OCI-LY3 (cell line): ENCODE measurements around the gene SPOCK3.

Source experiments
- H2AFZ ChIP-seq: fragments of 200-600, 300-600 bp; shearing (Covaris generic); 2 replicates; pipeline ENCODE4 v1.6.0; 2014; ENCODE audit warnings: antibody characterized with exemption, low read depth, low read length
- H3K27ac ChIP-seq: fragments of 200-600, 300-600 bp; sonication (generic); 2 replicates; pipeline ENCODE4 v1.5.1; 2014; ENCODE audit warnings: mild to moderate bottlenecking, low read length, moderate library complexity, mixed read lengths
- H3K27me3 ChIP-seq: fragments of 200-600, 300-600 bp; sonication (generic); 2 replicates; pipeline ENCODE4 v1.6.1; 2014; ENCODE audit warnings: low read depth, low read length, mixed read lengths
- H3K36me3 ChIP-seq: fragments of 200-600, 300-600 bp; sonication (generic); replicated peaks from 2 replicates; pipeline ENCODE3; 2014; ENCODE audit warnings: low read depth, low read length, mixed read lengths
- H3K4me1 ChIP-seq: fragments of 300-600, 200-600 bp; sonication (generic); 2 replicates; pipeline ENCODE4 v1.6.1; 2014; ENCODE audit warnings: low read length, mixed read lengths
- H3K4me2 ChIP-seq: fragments of 200-600, 300-600 bp; sonication (generic); 2 replicates; pipeline ENCODE4 v1.6.1; 2014; ENCODE audit warnings: low read length, mixed read lengths
- H3K4me3 ChIP-seq: fragments of 300-600, 200-600 bp; sonication (generic); 2 replicates; pipeline ENCODE4 v1.5.1; 2014; ENCODE audit warnings: antibody characterized with exemption, mild to moderate bottlenecking, low read length, moderate library complexity
- H3K79me2 ChIP-seq: fragments of 300-600, 200-600 bp; shearing (Covaris generic); 2 replicates; pipeline ENCODE4 v1.6.1; 2014; ENCODE audit warnings: mild to moderate bottlenecking, low read length, mixed read lengths
- H3K9ac ChIP-seq: fragments of 300-600, 200-600 bp; shearing (Covaris generic); 2 replicates; pipeline ENCODE4 v1.6.0; 2014; ENCODE audit warnings: mild to moderate bottlenecking, low read length, moderate library complexity
- H3K9me3 ChIP-seq: fragments of 200-600, 300-600 bp; shearing (Covaris generic); 2 replicates; pipeline ENCODE4 v1.6.1; 2014; ENCODE audit warnings: low read length, mixed read lengths; ENCODE audit not compliant: insufficient read depth
- H4K20me1 ChIP-seq: fragments of 200-600, 300-600 bp; sonication (generic); 2 replicates; pipeline ENCODE4 v1.6.1; 2016; ENCODE audit warnings: low read length, mixed read lengths; ENCODE audit not compliant: insufficient read depth
- EZH2phosphoT487 ChIP-seq: fragments of 200-600 bp; shearing (Covaris generic); IDR thresholded peaks from 2 replicates; pipeline ENCODE4 v1.6.1; 2018; ENCODE audit warnings: antibody characterized with exemption, mixed run types, low read depth
- TF ChIP-seq, protein P1 (sequence below): fragments of 200-600, 300-600 bp; sonication (generic); IDR thresholded peaks from 2 replicates; pipeline ENCODE4 v1.5.1; 2014; ENCODE audit warnings: antibody characterized with exemption, low read length, low read depth

Gene SPOCK3

GRCh38 chr4:167041524-167041923 lies 192.8 kb downstream of the SPOCK3 start:
- Histone ChIP-seq H3K4me2 (no peak overlapping the region), H3K4me1 (peaks cover 3% of the 10 kb centered on the region; the same call in 1 of the 2 replicates), H4K20me1 (no peaks in the 10 kb centered on the region), H3K4me3 (no peak overlapping the region), H3K27me3 (no peaks in the 10 kb centered on the region), H3K9ac (no peak overlapping the region), H3K36me3 (no peaks in the 10 kb centered on the region), H3K9me3 (no peaks in the 10 kb centered on the region), H2AFZ (no peak overlapping the region), H3K79me2 (no peaks in the 10 kb centered on the region), H3K27ac (no peak overlapping the region)
- TF ChIP-seq EZH2phosphoT487, result no peak
- TF ChIP-seq, protein P1, sequence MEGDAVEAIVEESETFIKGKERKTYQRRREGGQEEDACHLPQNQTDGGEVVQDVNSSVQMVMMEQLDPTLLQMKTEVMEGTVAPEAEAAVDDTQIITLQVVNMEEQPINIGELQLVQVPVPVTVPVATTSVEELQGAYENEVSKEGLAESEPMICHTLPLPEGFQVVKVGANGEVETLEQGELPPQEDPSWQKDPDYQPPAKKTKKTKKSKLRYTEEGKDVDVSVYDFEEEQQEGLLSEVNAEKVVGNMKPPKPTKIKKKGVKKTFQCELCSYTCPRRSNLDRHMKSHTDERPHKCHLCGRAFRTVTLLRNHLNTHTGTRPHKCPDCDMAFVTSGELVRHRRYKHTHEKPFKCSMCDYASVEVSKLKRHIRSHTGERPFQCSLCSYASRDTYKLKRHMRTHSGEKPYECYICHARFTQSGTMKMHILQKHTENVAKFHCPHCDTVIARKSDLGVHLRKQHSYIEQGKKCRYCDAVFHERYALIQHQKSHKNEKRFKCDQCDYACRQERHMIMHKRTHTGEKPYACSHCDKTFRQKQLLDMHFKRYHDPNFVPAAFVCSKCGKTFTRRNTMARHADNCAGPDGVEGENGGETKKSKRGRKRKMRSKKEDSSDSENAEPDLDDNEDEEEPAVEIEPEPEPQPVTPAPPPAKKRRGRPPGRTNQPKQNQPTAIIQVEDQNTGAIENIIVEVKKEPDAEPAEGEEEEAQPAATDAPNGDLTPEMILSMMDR, result no peak

GRCh38 chr4:167035390-167035789 lies 198.9 kb downstream of the SPOCK3 start:
- H3K4me2 ChIP-seq, result no peak overlapping the region
- no peaks in the 10 kb centered on the region for H4K20me1 ChIP-seq
- no peaks in the 10 kb centered on the region for H3K79me2 ChIP-seq
- H3K27ac ChIP-seq, result no peak overlapping the region
- no peaks in the 10 kb centered on the region for H3K4me1 ChIP-seq
- H3K9ac ChIP-seq, result no peak overlapping the region
- H3K4me3 ChIP-seq, result no peak overlapping the region
- TF ChIP-seq EZH2phosphoT487, result no peak
- no peaks in the 10 kb centered on the region for H3K36me3 ChIP-seq
- no peaks in the 10 kb centered on the region for H3K27me3 ChIP-seq
- H2AFZ ChIP-seq, result no peak overlapping the region
- H3K9me3 ChIP-seq, result no peaks in the 10 kb centered on the region

GRCh38 chr4:167034983-167035382 lies 199.3 kb downstream of the SPOCK3 start:
- H2AFZ ChIP-seq, result no peak overlapping the region
- no peak overlapping the region for H3K27ac ChIP-seq
- H4K20me1 ChIP-seq, result no peaks in the 10 kb centered on the region
- H3K36me3 ChIP-seq, result no peaks in the 10 kb centered on the region
- no peak overlapping the region for H3K4me3 ChIP-seq
- no peak for TF ChIP-seq EZH2phosphoT487
- TF ChIP-seq, protein P1, result no peak
- H3K79me2 ChIP-seq, result no peaks in the 10 kb centered on the region
- no peaks in the 10 kb centered on the region for H3K4me1 ChIP-seq
- H3K9me3 ChIP-seq, result no peaks in the 10 kb centered on the region
- H3K9ac ChIP-seq, result no peak overlapping the region
- no peak overlapping the region for H3K4me2 ChIP-seq
- H3K27me3 ChIP-seq, result no peaks in the 10 kb centered on the region

- TF ChIP-seq, protein P1, result no peak
- TF ChIP-seq EZH2phosphoT487, result no peak
- H3K9ac ChIP-seq, result no peak overlapping the region
- H3K4me2 ChIP-seq, result no peak overlapping the region
- H3K27me3 ChIP-seq, result no peaks in the 10 kb centered on the region
- H3K4me3 ChIP-seq, result no peak overlapping the region
- H2AFZ ChIP-seq, result no peak overlapping the region
- H3K9me3 ChIP-seq, result no peaks in the 10 kb centered on the region
- H4K20me1 ChIP-seq, result no peaks in the 10 kb centered on the region
- no peaks in the 10 kb centered on the region for H3K79me2 ChIP-seq
- no peak overlapping the region for H3K27ac ChIP-seq
- no peaks in the 10 kb centered on the region for H3K36me3 ChIP-seq
- no peaks in the 10 kb centered on the region for H3K4me1 ChIP-seq
Measured at GRCh38 chr4:167032871-167033270, 201.4 kb downstream of the SPOCK3 start.
